ENCODE measurements around the gene MED22. TPM values are rescaled to one million over a fixed set of nuclear protein-coding genes. Genes with fewer than 3 reads are reported as not detected.
"Not testable (repeated sequence)": the region's sequence is repeated elsewhere in the genome, so short reads cannot be mapped to it uniquely, and the experiment has no call there.

Gene MED22
- total RNA-seq, 1 experiment from 2014 or later = 35.4 TPM

GRCh38 chr9:133379153-133380086 lies 31.5 kb upstream of the MED22 start:
- Histone ChIP-seq H3K4me3 (no peak overlapping the region), H3K9me3 (no peaks in the 10 kb centered on the region), H3K27me3 (no peaks in the 10 kb centered on the region), H3K36me3 (no peaks in the 10 kb centered on the region)
- no peak for DNase-seq

- H3K27me3 ChIP-seq = no peaks in the 10 kb centered on the region
- H3K4me3 ChIP-seq = no peak overlapping the region
- peaks cover 3% of the 10 kb centered on the region for H3K36me3 ChIP-seq
- no peaks in the 10 kb centered on the region for H3K9me3 ChIP-seq
- DNase-seq = no peak
These were observed 30.6 kb upstream of the MED22 start for GRCh38 chr9:133378408-133378962.

- Histone ChIP-seq H3K9me3 (no peaks in the 10 kb centered on the region), H3K4me3 (no peak overlapping the region), H3K36me3 (peaks cover 11% of the 10 kb centered on the region), H3K27me3 (no peaks in the 10 kb centered on the region)
- DNase-seq = peak; percentile 38
These were observed 29.8 kb upstream of the MED22 start for GRCh38 chr9:133377721-133378216.

GRCh38 chr9:133377280-133377679 lies 29.3 kb upstream of the MED22 start:
- H3K36me3 ChIP-seq = peaks cover 16% of the 10 kb centered on the region
- H3K27me3 ChIP-seq, H3K9me3 ChIP-seq, H3K4me3 ChIP-seq, DNase-seq: not testable (repeated sequence)

- no peaks in the 10 kb centered on the region for H3K9me3 ChIP-seq
- peak; percentile 94 for DNase-seq
These were observed 28.1 kb upstream of the MED22 start, which contains the start of the genes STKLD1 and SURF4 for GRCh38 chr9:133375724-133376654. Gene STKLD1, plus strand, starts transcription at chr9:133376366. Its CDS starts 108 bp downstream, at chr9:133376474. Gene SURF4, minus strand, starts transcription at chr9:133376060. Its CDS starts 91 bp downstream, at chr9:133375969.

GRCh38 chr9:133375116-133375723 lies 27.3 kb upstream of the MED22 start:
- H3K4me3 ChIP-seq = peak overlapping the region; percentile 95
- DNase-seq = no peak
- no peaks in the 10 kb centered on the region for H3K27me3 ChIP-seq
- H3K9me3 ChIP-seq = no peaks in the 10 kb centered on the region
- peaks cover 35% of the 10 kb centered on the region for H3K36me3 ChIP-seq

More at GRCh38 chr9:133375724-133376654, 28.1 kb upstream of the MED22 start, which contains the start of the genes STKLD1 and SURF4:
- H3K36me3 ChIP-seq = peaks cover 28% of the 10 kb centered on the region
- peak within 1 kb of the TSS; percentile 95 for H3K4me3 ChIP-seq
- H3K27me3 ChIP-seq = no peaks in the 10 kb centered on the region

GRCh38 chr9:133374612-133375115 lies 26.7 kb upstream of the MED22 start:
- H3K36me3 ChIP-seq = peaks cover 38% of the 10 kb centered on the region
- H3K4me3 ChIP-seq = peak overlapping the region; percentile 95
- no peaks in the 10 kb centered on the region for H3K27me3 ChIP-seq
- no peaks in the 10 kb centered on the region for H3K9me3 ChIP-seq
- DNase-seq = no peak

- no peaks in the 10 kb centered on the region for H3K9me3 ChIP-seq
- no peaks in the 10 kb centered on the region for H3K27me3 ChIP-seq
- no peak overlapping the region for H3K4me3 ChIP-seq
- no peak for DNase-seq
- peaks cover 61% of the 10 kb centered on the region for H3K36me3 ChIP-seq
These were observed 24.2 kb upstream of the MED22 start for GRCh38 chr9:133372144-133372543.

GRCh38 chr9:133371261-133371711 lies 23.4 kb upstream of the MED22 start:
- no peaks in the 10 kb centered on the region for H3K9me3 ChIP-seq
- no peaks in the 10 kb centered on the region for H3K27me3 ChIP-seq
- peaks cover 69% of the 10 kb centered on the region for H3K36me3 ChIP-seq
- no peak overlapping the region for H3K4me3 ChIP-seq
- DNase-seq = no peak

- Histone ChIP-seq H3K4me3 (no peak overlapping the region), H3K36me3 (peaks cover 75% of the 10 kb centered on the region), H3K27me3 (no peaks in the 10 kb centered on the region), H3K9me3 (no peaks in the 10 kb centered on the region)
- DNase-seq = no peak
These were observed 22.8 kb upstream of the MED22 start for GRCh38 chr9:133370685-133371084.

GRCh38 chr9:133369933-133370332 lies 22.0 kb upstream of the MED22 start:
- H3K36me3 ChIP-seq = peaks cover 83% of the 10 kb centered on the region
- H3K9me3 ChIP-seq = no peaks in the 10 kb centered on the region
- no peak overlapping the region for H3K4me3 ChIP-seq
- no peaks in the 10 kb centered on the region for H3K27me3 ChIP-seq
- no peak for DNase-seq

- no peak for DNase-seq
- no peaks in the 10 kb centered on the region for H3K9me3 ChIP-seq
- H3K36me3 ChIP-seq = peaks cover 85% of the 10 kb centered on the region
- H3K4me3 ChIP-seq = no peak overlapping the region
- no peaks in the 10 kb centered on the region for H3K27me3 ChIP-seq
These were observed 21.5 kb upstream of the MED22 start for GRCh38 chr9:133369422-133369821.

- no peaks in the 10 kb centered on the region for H3K9me3 ChIP-seq
- peaks cover 91% of the 10 kb centered on the region for H3K36me3 ChIP-seq
- H3K4me3 ChIP-seq = no peak overlapping the region
- no peaks in the 10 kb centered on the region for H3K27me3 ChIP-seq
- no peak for DNase-seq
These were observed 20.4 kb upstream of the MED22 start for GRCh38 chr9:133368249-133368881.

GRCh38 chr9:133367778-133368177 lies 19.8 kb upstream of the MED22 start:
- H3K4me3 ChIP-seq = no peak overlapping the region
- peaks cover 91% of the 10 kb centered on the region for H3K36me3 ChIP-seq
- DNase-seq = no peak
- H3K27me3 ChIP-seq = no peaks in the 10 kb centered on the region
- H3K9me3 ChIP-seq = no peaks in the 10 kb centered on the region

GRCh38 chr9:133367221-133367620 lies 19.3 kb upstream of the MED22 start:
- Histone ChIP-seq H3K36me3 (peaks cover 91% of the 10 kb centered on the region), H3K27me3 (no peaks in the 10 kb centered on the region), H3K4me3 (no peak overlapping the region), H3K9me3 (no peaks in the 10 kb centered on the region)
- no peak for DNase-seq

Measured in MG63 (cell line).